HepG2 (cell line): ENCODE data around the gene DGAT2. TPM values are rescaled to one million over a fixed set of nuclear protein-coding genes. Genes with fewer than 3 reads are reported as not detected.

Experiments
- HNF4G ChIP-seq, 2 experiments: sonication (generic) in 1 of 2; formaldehyde crosslinking in 1 of 2; IDR thresholded peaks; 2 replicates each; pipeline versions ENCODE4 v1.4.0 to v1.6.1; 2011 to 2020; ENCODE audit warnings: borderline replicate concordance in 2 of 2, low read depth in 2 of 2, mild to moderate bottlenecking in 2 of 2, low read length in 1 of 2, missing genetic modification reagents in 1 of 2, moderate library complexity in 1 of 2
- MYNN ChIP-seq: sonication (generic); formaldehyde crosslinking; IDR thresholded peaks from 2 replicates; pipeline ENCODE4 v1.4.0; 2020; ENCODE audit warnings: mild to moderate bottlenecking, low read depth, missing genetic modification reagents
- NBN ChIP-seq: fragments of 450-650 bp; conservative IDR thresholded peaks from 2 replicates; pipeline ENCODE4 v1.6.1; 2017
- NFE2L2 ChIP-seq: fragments of 150-350 bp; IDR thresholded peaks from 2 replicates; pipeline ENCODE4 v1.6.1; 2014; ENCODE audit warnings: low read length
- SETDB1 ChIP-seq: sonication (generic); formaldehyde crosslinking; IDR thresholded peaks from 2 replicates; pipeline ENCODE4 v1.5.1; 2020; ENCODE audit warnings: missing genetic modification reagents, mild to moderate bottlenecking, borderline replicate concordance
- SPEN ChIP-seq: sonication (generic); formaldehyde crosslinking; IDR thresholded peaks from 2 replicates; pipeline ENCODE4 v1.5.1; 2020; ENCODE audit warnings: low read depth, mild to moderate bottlenecking, missing genetic modification reagents
- TCF7 ChIP-seq: sonication (generic); IDR thresholded peaks from 2 replicates; pipeline ENCODE4 v1.6.1; 2016; ENCODE audit warnings: antibody characterized with exemption, low read depth
- ZBTB3 ChIP-seq: sonication (generic); formaldehyde crosslinking; IDR thresholded peaks from 2 replicates; pipeline ENCODE4 v1.4.0; 2020; ENCODE audit warnings: low read depth, mild to moderate bottlenecking, moderate library complexity, missing genetic modification reagents, borderline replicate concordance
- ZKSCAN1 ChIP-seq: fragments of 150-350 bp; IDR thresholded peaks from 2 replicates; pipeline ENCODE4 v1.6.1; 2014; ENCODE audit warnings: low read length
- ZNF430 ChIP-seq: sonication (generic); formaldehyde crosslinking; IDR thresholded peaks from 2 replicates; pipeline ENCODE4 v1.9.0; 2021; ENCODE audit warnings: mild to moderate bottlenecking, missing genetic modification reagents
- polyA plus RNA-seq, 8 experiments: library from polyadenylated mRNA; depleted of rRNA in 3 of 8; stranded (reverse) in 7 of 8; unstranded in 1 of 8; fragments of >200 nt; fragmentation: Illumina TruSeq in 4 of 8; extraction: Trizol in 4 of 8; gene quantifications; 2 replicates each; pipeline versions ENCODE4 v1.2.1 to v1.2.3, GENCODE V29; 2011 to 2016; ENCODE audit warnings: low read depth in 4 of 8, missing spikeins in 1 of 8, mixed read lengths in 1 of 8; ENCODE audit not compliant: insufficient read depth in 1 of 8
- total RNA-seq, 5 experiments: library from RNA; depleted of rRNA; stranded (reverse); fragments of >200 nt; fragmentation: Illumina TruSeq; extraction: Trizol; gene quantifications; 2 replicates each; pipeline ENCODE4 v1.2.3, GENCODE V29; 2016; ENCODE audit warnings: low read depth in 1 of 5
- TF ChIP-seq, protein P1 (sequence below), 2 experiments: fragments of 450-650 bp in 1 of 2; sonication (generic) in 1 of 2; formaldehyde crosslinking in 1 of 2; IDR thresholded peaks; 2 replicates each; pipeline versions ENCODE4 v1.6.1 to v1.8.0; 2016 to 2022; ENCODE audit warnings: antibody characterized with exemption in 1 of 2, mild to moderate bottlenecking in 1 of 2, missing genetic modification reagents in 1 of 2
- TF ChIP-seq, protein P2 (sequence below): sonication (generic); formaldehyde crosslinking; conservative IDR thresholded peaks from 2 replicates; pipeline ENCODE4 v1.8.0; 2022; ENCODE audit warnings: low read depth, missing genetic modification reagents
- TF ChIP-seq, protein P3 (sequence below): sonication (generic); formaldehyde crosslinking; IDR thresholded peaks from 2 replicates; pipeline ENCODE4 v1.4.0; 2020; ENCODE audit warnings: missing genetic modification reagents
- TF ChIP-seq, protein P4 (sequence below): sonication (generic); formaldehyde crosslinking; IDR thresholded peaks from 2 replicates; pipeline ENCODE4 v1.8.1; 2023; ENCODE audit warnings: missing genetic modification reagents, mild to moderate bottlenecking, borderline replicate concordance

The DGAT2 gene
- total and polyA plus RNA-seq, 2 of the 13 experiments (the other 11 are each of a cell fraction or from before 2014, with no cell fraction given), result 39.0 to 65.6 TPM

DNA sequence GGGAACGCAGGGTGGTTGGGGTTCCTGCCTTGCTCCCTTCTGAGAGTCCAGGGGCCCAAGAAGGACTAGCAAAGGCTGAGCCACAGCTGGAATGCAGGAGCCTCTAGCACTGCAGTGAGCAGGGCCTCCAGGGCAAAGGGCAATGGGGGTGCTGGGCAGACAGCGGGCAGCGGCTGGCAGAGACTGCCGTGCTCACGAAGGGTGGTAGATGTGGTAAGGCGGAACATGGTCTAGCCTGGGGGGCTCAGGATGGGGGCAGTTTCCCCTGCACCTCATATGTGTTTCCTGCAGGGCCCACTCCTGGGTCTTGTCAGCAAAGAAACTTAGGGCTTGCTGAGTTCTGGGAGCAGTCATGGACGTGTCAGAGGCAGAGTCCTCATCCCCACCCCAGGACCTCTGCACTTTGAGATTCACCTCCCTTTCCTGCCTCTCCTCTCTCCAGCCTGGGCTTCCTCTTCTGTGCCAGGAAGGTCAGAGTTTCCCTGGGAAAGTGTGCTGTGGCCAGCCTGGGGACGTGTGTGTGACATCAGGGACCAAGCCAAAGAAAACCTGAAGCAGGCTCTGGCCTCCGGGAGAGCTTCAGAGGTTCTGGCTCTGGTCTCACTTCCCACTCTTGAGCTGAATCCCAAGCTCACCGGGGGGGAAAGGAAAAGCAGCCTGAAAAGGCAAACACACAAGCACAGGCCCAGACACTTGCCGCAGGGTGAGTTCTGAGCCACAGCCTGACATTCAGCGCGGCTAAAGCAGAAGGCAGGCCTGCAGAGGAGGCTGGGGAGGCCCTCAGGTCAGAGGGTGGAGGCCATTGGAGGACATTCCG lies 46.5 kb upstream of the DGAT2 start (continued):
- TF ChIP-seq, protein P1, sequence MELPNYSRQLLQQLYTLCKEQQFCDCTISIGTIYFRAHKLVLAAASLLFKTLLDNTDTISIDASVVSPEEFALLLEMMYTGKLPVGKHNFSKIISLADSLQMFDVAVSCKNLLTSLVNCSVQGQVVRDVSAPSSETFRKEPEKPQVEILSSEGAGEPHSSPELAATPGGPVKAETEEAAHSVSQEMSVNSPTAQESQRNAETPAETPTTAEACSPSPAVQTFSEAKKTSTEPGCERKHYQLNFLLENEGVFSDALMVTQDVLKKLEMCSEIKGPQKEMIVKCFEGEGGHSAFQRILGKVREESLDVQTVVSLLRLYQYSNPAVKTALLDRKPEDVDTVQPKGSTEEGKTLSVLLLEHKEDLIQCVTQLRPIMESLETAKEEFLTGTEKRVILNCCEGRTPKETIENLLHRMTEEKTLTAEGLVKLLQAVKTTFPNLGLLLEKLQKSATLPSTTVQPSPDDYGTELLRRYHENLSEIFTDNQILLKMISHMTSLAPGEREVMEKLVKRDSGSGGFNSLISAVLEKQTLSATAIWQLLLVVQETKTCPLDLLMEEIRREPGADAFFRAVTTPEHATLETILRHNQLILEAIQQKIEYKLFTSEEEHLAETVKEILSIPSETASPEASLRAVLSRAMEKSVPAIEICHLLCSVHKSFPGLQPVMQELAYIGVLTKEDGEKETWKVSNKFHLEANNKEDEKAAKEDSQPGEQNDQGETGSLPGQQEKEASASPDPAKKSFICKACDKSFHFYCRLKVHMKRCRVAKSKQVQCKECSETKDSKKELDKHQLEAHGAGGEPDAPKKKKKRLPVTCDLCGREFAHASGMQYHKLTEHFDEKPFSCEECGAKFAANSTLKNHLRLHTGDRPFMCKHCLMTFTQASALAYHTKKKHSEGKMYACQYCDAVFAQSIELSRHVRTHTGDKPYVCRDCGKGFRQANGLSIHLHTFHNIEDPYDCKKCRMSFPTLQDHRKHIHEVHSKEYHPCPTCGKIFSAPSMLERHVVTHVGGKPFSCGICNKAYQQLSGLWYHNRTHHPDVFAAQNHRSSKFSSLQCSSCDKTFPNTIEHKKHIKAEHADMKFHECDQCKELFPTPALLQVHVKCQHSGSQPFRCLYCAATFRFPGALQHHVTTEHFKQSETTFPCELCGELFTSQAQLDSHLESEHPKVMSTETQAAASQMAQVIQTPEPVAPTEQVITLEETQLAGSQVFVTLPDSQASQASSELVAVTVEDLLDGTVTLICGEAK (IDR thresholded peaks at IDR 0.05), result no peak
- TF ChIP-seq, protein P1 (CRISPR knock-in tag; IDR thresholded peaks at IDR 0.05), result no peak
- TF ChIP-seq ZKSCAN1 (no peak), HNF4G (IDR thresholded peaks at IDR 0.05; ENCODE audit: borderline replicate concordance, low read depth, low read length) (peak; percentile 90), HNF4G (CRISPR knock-in tag; IDR thresholded peaks at IDR 0.05; ENCODE audit: borderline replicate concordance, low read depth) (peak; percentile 57; the same call in 1 of the 2 replicates), SETDB1 (no peak), SPEN (CRISPR knock-in tag) (no peak), TCF7 (no peak), ZNF430 (no peak), NFE2L2 (no peak), MYNN (0 out of 2 replicates have a peak, but pooled peaks have one; percentile 80), ZBTB3 (CRISPR knock-in tag) (0 out of 2 replicates have a peak, but pooled peaks have one; percentile 69), NBN (no peak)
- TF ChIP-seq, protein P2, sequence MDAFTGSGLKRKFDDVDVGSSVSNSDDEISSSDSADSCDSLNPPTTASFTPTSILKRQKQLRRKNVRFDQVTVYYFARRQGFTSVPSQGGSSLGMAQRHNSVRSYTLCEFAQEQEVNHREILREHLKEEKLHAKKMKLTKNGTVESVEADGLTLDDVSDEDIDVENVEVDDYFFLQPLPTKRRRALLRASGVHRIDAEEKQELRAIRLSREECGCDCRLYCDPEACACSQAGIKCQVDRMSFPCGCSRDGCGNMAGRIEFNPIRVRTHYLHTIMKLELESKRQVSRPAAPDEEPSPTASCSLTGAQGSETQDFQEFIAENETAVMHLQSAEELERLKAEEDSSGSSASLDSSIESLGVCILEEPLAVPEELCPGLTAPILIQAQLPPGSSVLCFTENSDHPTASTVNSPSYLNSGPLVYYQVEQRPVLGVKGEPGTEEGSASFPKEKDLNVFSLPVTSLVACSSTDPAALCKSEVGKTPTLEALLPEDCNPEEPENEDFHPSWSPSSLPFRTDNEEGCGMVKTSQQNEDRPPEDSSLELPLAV, result no peak
- TF ChIP-seq, protein P3, sequence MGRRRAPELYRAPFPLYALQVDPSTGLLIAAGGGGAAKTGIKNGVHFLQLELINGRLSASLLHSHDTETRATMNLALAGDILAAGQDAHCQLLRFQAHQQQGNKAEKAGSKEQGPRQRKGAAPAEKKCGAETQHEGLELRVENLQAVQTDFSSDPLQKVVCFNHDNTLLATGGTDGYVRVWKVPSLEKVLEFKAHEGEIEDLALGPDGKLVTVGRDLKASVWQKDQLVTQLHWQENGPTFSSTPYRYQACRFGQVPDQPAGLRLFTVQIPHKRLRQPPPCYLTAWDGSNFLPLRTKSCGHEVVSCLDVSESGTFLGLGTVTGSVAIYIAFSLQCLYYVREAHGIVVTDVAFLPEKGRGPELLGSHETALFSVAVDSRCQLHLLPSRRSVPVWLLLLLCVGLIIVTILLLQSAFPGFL, result no peak
- TF ChIP-seq, protein P4, sequence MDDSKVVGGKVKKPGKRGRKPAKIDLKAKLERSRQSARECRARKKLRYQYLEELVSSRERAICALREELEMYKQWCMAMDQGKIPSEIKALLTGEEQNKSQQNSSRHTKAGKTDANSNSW (CRISPR knock-in tag), result no peak
